K562 (cell line): ENCODE results near the gene ATP5MK. TPM values are rescaled to one million over a fixed set of nuclear protein-coding genes. Genes with fewer than 3 reads are reported as not detected.

Experiments used
- E2F5 ChIP-seq: sonication (generic); formaldehyde crosslinking; IDR thresholded peaks from 2 replicates; pipeline ENCODE4 v1.8.0; 2022; ENCODE audit warnings: mild to moderate bottlenecking, missing genetic modification reagents
- MGA ChIP-seq: fragments of 450-650 bp; IDR thresholded peaks from 2 replicates; pipeline ENCODE4 v1.6.1; 2016; ENCODE audit warnings: mild to moderate bottlenecking, moderate library complexity
- MYC ChIP-seq, 2 experiments: fragments of 250-450 bp in 1 of 2; sonication (Bioruptor Pico) in 1 of 2; IDR thresholded peaks; 2 replicates each; pipeline versions ENCODE4 v1.5.1 to v1.6.1; 2012 to 2021; ENCODE audit warnings: low read depth in 2 of 2, borderline replicate concordance in 1 of 2, improper control_type of control experiment in 1 of 2, low read length in 1 of 2, mild to moderate bottlenecking in 1 of 2, moderate library complexity in 1 of 2
- NCOR1 ChIP-seq: fragments of 450-650 bp; IDR thresholded peaks from 2 replicates; pipeline ENCODE4 v1.6.1; 2016; ENCODE audit warnings: mild to moderate bottlenecking, moderate library complexity
- RNF219 ChIP-seq: fragments of 250-450 bp; sonication (Bioruptor Pico); IDR thresholded peaks from 2 replicates; pipeline ENCODE4 v1.5.0; 2022; ENCODE audit warnings: mild to moderate bottlenecking
- TFAP4 ChIP-seq: sonication (generic); formaldehyde crosslinking; IDR thresholded peaks from 2 replicates; pipeline ENCODE4 v1.8.0; 2022; ENCODE audit warnings: missing genetic modification reagents, mild to moderate bottlenecking, moderate library complexity, borderline replicate concordance
- ZNF717 ChIP-seq: fragments of 250-450 bp; sonication (Bioruptor Pico); IDR thresholded peaks from 2 replicates; pipeline ENCODE4 v1.5.0; 2021
- polyA plus RNA-seq, 8 experiments: library from polyadenylated mRNA; depleted of rRNA in 4 of 8; stranded (reverse) in 5 of 8; unstranded in 3 of 8; fragments of >200 nt; fragmentation: Nextera tagmentation in 2 of 8; fragmentation: Illumina TruSeq in 1 of 8; extraction: Ambion mirVana in 2 of 8; extraction: Trizol in 1 of 8; gene quantifications; 2 replicates each; pipeline versions ENCODE4 v1.2.1 to v1.2.3, GENCODE V29; 2011 to 2014; ENCODE audit warnings: inconsistent platforms in 1 of 8, missing spikeins in 1 of 8
- total RNA-seq, 7 experiments: library from RNA; depleted of rRNA in 6 of 7; stranded (reverse); fragments of >200 nt in 6 of 7; fragmentation: Illumina TruSeq in 2 of 7; extraction: Trizol in 2 of 7; gene quantifications; 2 replicates each; pipeline versions ENCODE4 v1.2.1 to v1.2.3, GENCODE V29; 2011 to 2021; ENCODE audit warnings: low replicate concordance in 1 of 7

The ATP5MK gene
- total and polyA plus RNA-seq, 9 of the 15 experiments (the other 6 are each of a cell fraction or from before 2014, with no cell fraction given) = 182 to 1,810 (median 741) TPM

GRCh38 chr10:103394180-103394579 is 2.1 kb downstream of the ATP5MK start (continued):
- TF ChIP-seq MGA (0 out of 2 replicates have a peak, but pooled peaks have one; percentile 19), ZNF717 (CRISPR knock-in tag) (no peak), E2F5 (CRISPR knock-in tag) (no peak), MYC (IDR thresholded peaks at IDR 0.05; ENCODE audit: low read depth, low read length) (0 out of 2 replicates have a peak, but pooled peaks have one; percentile 28), MYC (CRISPR knock-in tag; IDR thresholded peaks at IDR 0.05; ENCODE audit: borderline replicate concordance, low read depth) (no peak), TFAP4 (CRISPR knock-in tag) (peak; percentile 80; the same call in 1 of the 2 replicates), RNF219 (CRISPR knock-in tag) (no peak), NCOR1 (peak; percentile 42; the same call in 1 of the 2 replicates)
